Glomerular visceral epithelial cell (primary cell): ENCODE data around the gene SKIC3.

Experiments
- DNase-seq: peaks from one replicate; pipeline ENCODE4 v3.0.0-alpha.2; 2016; ENCODE audit errors: extremely low spot score

The SKIC3 gene

DNA sequence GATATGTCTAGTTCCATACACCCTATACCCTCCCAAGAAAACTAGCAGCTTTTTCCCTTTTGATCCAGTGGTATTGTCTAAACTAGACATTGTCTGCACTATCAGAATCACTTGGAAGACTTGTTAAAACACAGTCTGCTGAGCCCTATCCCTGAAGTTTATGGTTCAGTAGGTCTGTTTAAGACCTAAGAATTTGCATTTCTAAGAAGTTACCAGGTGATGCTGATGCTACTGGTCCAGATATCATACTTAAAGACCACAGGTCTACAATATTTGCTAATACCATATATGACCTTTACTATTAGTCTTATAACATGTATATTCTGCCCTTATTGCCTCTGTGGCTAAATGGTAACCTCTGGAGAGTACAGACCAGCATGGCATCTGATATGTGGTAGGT is 23.3 kb downstream of the SKIC3 start:
- DNase-seq = no peak

- peak; percentile 75 for DNase-seq
Measured at GRCh38 chr5:95530416-95530815, 24.4 kb downstream of the SKIC3 start.

GRCh38 chr5:95528565-95528964 is 26.2 kb downstream of the SKIC3 start:
- DNase-seq = no peak

DNA sequence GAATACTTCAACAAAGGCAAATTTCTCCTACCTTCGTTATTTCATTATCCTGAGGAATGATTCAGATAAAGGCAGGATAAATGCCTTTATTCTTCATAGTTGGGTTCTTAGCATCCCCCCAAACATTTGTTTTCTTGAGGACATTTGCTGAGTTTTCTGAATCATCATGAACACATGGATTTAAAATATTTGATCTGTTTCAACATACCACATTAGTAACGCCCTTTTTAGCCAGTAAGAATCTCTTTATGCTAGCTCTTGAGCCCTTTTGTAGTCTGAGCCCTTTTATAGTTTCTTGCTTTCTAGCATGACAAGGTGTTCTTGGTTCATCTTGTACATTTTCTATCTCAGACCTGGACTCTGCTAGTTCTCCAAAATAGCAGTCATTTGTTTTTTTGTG is 27.9 kb downstream of the SKIC3 start:
- no peak for DNase-seq

DNA sequence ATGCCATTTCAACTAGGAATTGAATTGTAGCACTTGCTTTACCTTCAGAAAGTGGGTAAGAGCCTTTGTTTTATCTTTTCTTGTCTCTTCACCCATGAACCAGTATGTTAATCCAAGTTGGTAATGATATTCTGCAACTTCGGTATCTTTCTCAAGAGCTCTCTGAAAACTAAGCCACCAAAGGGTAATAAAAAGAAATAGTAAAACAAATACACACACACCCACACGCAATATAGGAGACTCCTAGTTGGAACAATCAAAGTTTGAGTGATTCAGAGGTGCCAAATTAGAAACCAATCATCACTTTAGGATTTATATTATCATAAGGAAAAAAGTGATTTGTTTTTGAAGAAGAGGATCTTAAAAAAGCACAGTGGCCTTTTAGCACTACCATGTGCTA is 30.4 kb downstream of the SKIC3 start:
- DNase-seq = no peak

- DNase-seq = no peak
Measured at GRCh38 chr5:95520206-95520605, 34.6 kb downstream of the SKIC3 start.

- no peak for DNase-seq
Measured at GRCh38 chr5:95519681-95520080, 35.1 kb downstream of the SKIC3 start.

- DNase-seq = no peak
Measured at GRCh38 chr5:95519151-95519550, 35.6 kb downstream of the SKIC3 start.

- DNase-seq = no peak
Measured at GRCh38 chr5:95518417-95518816, 36.4 kb downstream of the SKIC3 start.

- no peak for DNase-seq
Measured at GRCh38 chr5:95511606-95512005, 43.2 kb downstream of the SKIC3 start.

GRCh38 chr5:95508550-95508949 is 46.2 kb downstream of the SKIC3 start:
- no peak for DNase-seq
